Gastroesophageal sphincter (tissue), 4 donors: Measurements from ENCODE around the gene MORF4L1. TPM values are rescaled to one million over a fixed set of nuclear protein-coding genes. Genes with fewer than 3 reads are reported as not detected.

ENCODE experiments used
- ATAC-seq: fragments of 150-250 bp; one replicate; pipeline ENCODE4 v1.9.1; 2016; ENCODE audit warnings: mild to moderate bottlenecking, moderate library complexity
- H3K27ac ChIP-seq, 4 donors: fragments of 200-600 bp; sonication (generic) in 3 of 4; 1 replicate in 3 of 4; 2 replicates in 1 of 4; pipeline ENCODE4 v1.5.1; 2016 to 2019
- H3K27me3 ChIP-seq: fragments of 200-600 bp; sonication (generic); one replicate; pipeline ENCODE4 v1.5.1; 2019
- H3K36me3 ChIP-seq, 2 donors: fragments of 200-600 bp; sonication (generic); one replicate each; pipeline ENCODE4 v1.5.1; 2019; ENCODE audit warnings: control low read depth in 1 of 2
- H3K4me1 ChIP-seq, 3 donors: fragments of 200-600 bp; sonication (generic); 1 replicate in 2 of 3; 2 replicates in 1 of 3; pipeline ENCODE4 v1.5.1; 2016 to 2019; ENCODE audit warnings: control low read depth in 2 of 3
- H3K4me3 ChIP-seq, 2 donors: fragments of 200-600 bp; sonication (generic); one replicate each; pipeline ENCODE4 v1.5.1; 2019; ENCODE audit warnings: mild to moderate bottlenecking in 1 of 2, moderate library complexity in 1 of 2
- H3K9me3 ChIP-seq, 3 donors: fragments of 200-600 bp; sonication (generic); one replicate each; pipeline ENCODE4 v1.5.1; 2017 to 2019; ENCODE audit warnings: control low read depth in 2 of 3
- CTCF ChIP-seq, 4 experiments: fragments of 200-600 bp in 2 of 4; fragments of 450-650 bp in 2 of 4; sonication (generic) in 1 of 4; IDR thresholded peaks; one replicate each; pipeline ENCODE4 v1.5.1; 2017 to 2019; ENCODE audit warnings: antibody characterized with exemption in 4 of 4, mild to moderate bottlenecking in 2 of 4, moderate library complexity in 2 of 4
- EP300 ChIP-seq: sonication (generic); formaldehyde crosslinking; IDR thresholded peaks from one replicate; pipeline ENCODE4 v1.6.1; 2017; ENCODE audit warnings: antibody characterized with exemption, mild to moderate bottlenecking
- POLR2A ChIP-seq, 2 donors: fragments of 450-650 bp; IDR thresholded peaks; one replicate each; pipeline ENCODE4 v1.6.1; 2017; ENCODE audit warnings: antibody characterized with exemption in 2 of 2, mild to moderate bottlenecking in 2 of 2, moderate library complexity in 1 of 2
- POLR2AphosphoS5 ChIP-seq: sonication (generic); formaldehyde crosslinking; IDR thresholded peaks from one replicate; pipeline ENCODE4 v1.6.1; 2017; ENCODE audit warnings: antibody characterized with exemption
- WGBS, 2 donors: methylation state at CpG; one replicate each; pipeline ENCODE4 v1.1.5; 2018; ENCODE audit warnings: low coverage in 1 of 2; 5-methylcytosine and 5-hydroxymethylcytosine counted together
- total RNA-seq, 4 donors: library from RNA; depleted of rRNA; stranded (reverse); fragments of >200 nt; gene quantifications; one replicate each; pipeline ENCODE4 v1.1.0, GENCODE V29; 2016

Gene MORF4L1
- total RNA-seq, 4 donors from 2014 or later = 347 to 449 (median 406) TPM

GRCh38 chr15:78850941-78851755 is 21.5 kb upstream of the MORF4L1 start:
- no peaks in the 10 kb centered on the region for H3K9me3 ChIP-seq
- no peaks in the 10 kb centered on the region for H3K36me3 ChIP-seq
- TF ChIP-seq POLR2AphosphoS5 (no peak), POLR2A (IDR thresholded peaks at IDR 0.05) (no peak), EP300 (no peak), CTCF (IDR thresholded peaks at IDR 0.05) (no peak)
- H3K4me3 ChIP-seq = no peak overlapping the region
- WGBS, 2 donors = 30 to 40% methylated on average over 3 to 5 of the region's 6 CpGs
- H3K27ac ChIP-seq = no peak overlapping the region
- no peaks in the 10 kb centered on the region for H3K27me3 ChIP-seq
- peaks cover 0 to 12% (median 0%) of the 10 kb centered on the region in 3 donors for H3K4me1 ChIP-seq
- no peak for ATAC-seq

- no peaks in the 10 kb centered on the region for H3K9me3 ChIP-seq
- no peak overlapping the region for H3K27ac ChIP-seq
- H3K27me3 ChIP-seq = no peaks in the 10 kb centered on the region
- no peak for ATAC-seq
- H3K36me3 ChIP-seq = no peaks in the 10 kb centered on the region
- H3K4me3 ChIP-seq = no peak overlapping the region
- TF ChIP-seq POLR2AphosphoS5 (no peak), CTCF (IDR thresholded peaks at IDR 0.05) (no peak), POLR2A (IDR thresholded peaks at IDR 0.05) (no peak), EP300 (no peak)
- peaks cover 0 to 12% (median 0%) of the 10 kb centered on the region in 3 donors for H3K4me1 ChIP-seq
- WGBS, 2 donors = 92 to 97% methylated on average over 4 to 6 of the region's 6 CpGs
Measured at GRCh38 chr15:78853500-78853899, 19.2 kb upstream of the MORF4L1 start.

DNA sequence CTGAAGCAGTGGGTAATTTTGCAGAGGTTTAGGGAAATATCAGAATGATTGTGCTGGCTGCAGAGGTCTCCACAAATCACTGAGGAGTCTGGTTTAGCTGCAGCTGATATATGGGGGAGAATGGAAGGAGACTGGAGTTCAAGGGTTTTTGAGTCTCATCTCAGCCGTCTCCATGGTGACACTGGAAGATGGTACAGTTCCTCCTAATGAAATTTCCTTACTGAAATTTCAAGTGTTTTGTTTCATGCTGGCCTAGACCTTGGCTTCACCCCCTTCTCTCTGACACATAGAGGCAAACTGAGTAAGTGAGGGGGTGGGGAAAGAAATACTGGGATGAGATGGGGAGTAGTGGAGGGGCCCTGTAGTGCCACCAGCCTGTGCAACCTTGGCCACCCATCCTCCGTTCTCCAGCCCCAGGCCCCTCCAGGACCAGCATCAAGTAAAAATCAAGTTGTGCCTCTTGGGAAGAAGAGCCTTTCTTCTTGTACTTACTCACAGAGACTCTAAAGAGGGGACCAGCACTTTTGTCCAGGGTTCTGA is 17.8 kb upstream of the MORF4L1 start:
- Histone ChIP-seq H3K9me3 (no peaks in the 10 kb centered on the region), H3K4me3 (no peak overlapping the region), H3K27me3 (no peaks in the 10 kb centered on the region), H3K36me3 (no peaks in the 10 kb centered on the region), H3K4me1 (peaks cover 0 to 18% (median 0%) of the 10 kb centered on the region in 3 donors), H3K27ac (no peak overlapping the region)
- ATAC-seq = no peak
- TF ChIP-seq EP300 (no peak), CTCF (IDR thresholded peaks at IDR 0.05) (no peak), POLR2AphosphoS5 (no peak), POLR2A (IDR thresholded peaks at IDR 0.05) (no peak)
- 83 to 89% methylated on average over 1 of the region's 2 CpGs for WGBS, 2 donors

DNA sequence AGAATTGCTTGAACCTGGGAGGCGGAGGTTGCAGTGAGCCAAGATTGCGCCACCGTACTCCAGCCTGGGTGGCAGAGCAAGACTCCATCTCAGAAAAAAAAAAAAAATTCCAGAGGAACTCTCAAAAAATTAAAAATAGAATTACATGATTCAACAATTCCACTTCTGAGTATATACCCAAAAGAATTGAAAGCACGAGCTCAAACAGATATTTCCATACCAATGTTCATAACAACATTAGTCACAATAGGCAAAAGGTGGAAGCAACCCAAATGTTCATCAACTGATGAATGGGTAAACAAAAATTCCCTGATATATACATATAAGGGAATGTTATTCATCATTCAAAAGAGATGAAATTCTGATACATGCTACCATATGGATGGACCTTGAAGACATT is 16.9 kb upstream of the MORF4L1 start:
- TF ChIP-seq POLR2AphosphoS5 = peak; percentile 37
- no peak for TF ChIP-seq CTCF (IDR thresholded peaks at IDR 0.05)
- H3K27ac ChIP-seq = peak overlapping the region in 1 of 4 donors; percentile 4
- no peak overlapping the region for H3K4me3 ChIP-seq
- H3K36me3 ChIP-seq = no peaks in the 10 kb centered on the region
- WGBS, 2 donors = 42 to 44% methylated on average over 4 of the region's 4 CpGs
- ATAC-seq = no peak
- no peaks in the 10 kb centered on the region for H3K9me3 ChIP-seq
- H3K4me1 ChIP-seq = peaks cover 0 to 17% (median 0%) of the 10 kb centered on the region in 3 donors
- H3K27me3 ChIP-seq = no peaks in the 10 kb centered on the region
